ENCODE measurements around the gene ZCCHC7.

DNA sequence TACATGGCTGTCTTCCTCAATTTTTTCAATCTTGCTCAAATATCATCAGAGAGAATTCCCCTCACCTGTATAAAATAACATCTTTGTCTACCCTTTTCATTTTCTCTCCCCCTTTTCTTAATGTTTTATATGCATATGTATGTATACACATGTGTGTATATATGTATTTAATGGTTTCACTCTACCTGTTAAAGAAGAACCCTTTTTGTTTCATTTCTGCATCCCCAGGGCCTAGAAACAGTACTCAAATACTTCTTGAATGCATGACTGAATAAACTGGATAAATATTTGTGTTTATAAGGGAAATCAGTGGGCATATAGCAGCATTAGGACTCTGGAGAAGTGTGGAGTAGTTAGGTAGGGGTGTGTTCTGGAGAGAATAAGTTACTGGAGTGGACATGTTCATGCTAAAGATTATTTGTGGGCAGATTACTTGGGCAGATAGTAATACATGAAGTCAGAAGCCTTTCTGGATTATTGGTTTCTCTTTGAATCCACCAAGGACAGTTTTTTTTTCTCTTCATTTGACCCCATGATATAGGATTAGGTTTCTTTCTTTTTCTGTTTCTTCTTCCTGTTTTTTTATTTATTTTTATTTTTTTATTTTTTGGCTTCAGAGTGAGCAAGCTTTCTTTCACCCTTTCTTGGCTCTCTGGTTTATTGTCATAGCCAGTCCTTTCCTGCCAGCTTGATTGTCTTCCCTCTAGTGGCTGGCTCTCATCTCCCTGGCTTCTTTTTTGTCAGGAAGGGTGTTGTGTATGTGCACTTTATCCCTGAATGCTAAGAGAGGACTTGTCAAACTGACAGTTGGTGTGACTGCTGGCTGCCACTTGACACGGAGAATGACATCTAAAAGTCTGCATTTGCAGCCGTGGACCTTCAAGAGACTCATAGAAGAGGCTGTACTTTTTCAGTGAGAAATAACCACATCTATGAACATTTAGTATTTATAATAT, 89.3 kb downstream of the ZCCHC7 start:
- TF ChIP-seq, protein P1, sequence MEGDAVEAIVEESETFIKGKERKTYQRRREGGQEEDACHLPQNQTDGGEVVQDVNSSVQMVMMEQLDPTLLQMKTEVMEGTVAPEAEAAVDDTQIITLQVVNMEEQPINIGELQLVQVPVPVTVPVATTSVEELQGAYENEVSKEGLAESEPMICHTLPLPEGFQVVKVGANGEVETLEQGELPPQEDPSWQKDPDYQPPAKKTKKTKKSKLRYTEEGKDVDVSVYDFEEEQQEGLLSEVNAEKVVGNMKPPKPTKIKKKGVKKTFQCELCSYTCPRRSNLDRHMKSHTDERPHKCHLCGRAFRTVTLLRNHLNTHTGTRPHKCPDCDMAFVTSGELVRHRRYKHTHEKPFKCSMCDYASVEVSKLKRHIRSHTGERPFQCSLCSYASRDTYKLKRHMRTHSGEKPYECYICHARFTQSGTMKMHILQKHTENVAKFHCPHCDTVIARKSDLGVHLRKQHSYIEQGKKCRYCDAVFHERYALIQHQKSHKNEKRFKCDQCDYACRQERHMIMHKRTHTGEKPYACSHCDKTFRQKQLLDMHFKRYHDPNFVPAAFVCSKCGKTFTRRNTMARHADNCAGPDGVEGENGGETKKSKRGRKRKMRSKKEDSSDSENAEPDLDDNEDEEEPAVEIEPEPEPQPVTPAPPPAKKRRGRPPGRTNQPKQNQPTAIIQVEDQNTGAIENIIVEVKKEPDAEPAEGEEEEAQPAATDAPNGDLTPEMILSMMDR (IDR thresholded peaks at IDR 0.05; ENCODE audit: control extremely low read depth in 1 of 3, insufficient read depth in 1 of 3, low read depth in 1 of 3, low read length in 3 of 3) = peak in 2 of 3 experiments; percentile 31 to 35; a peak in 2 of 4 replicates
- TF ChIP-seq CHD1 (IDR thresholded peaks at IDR 0.05; ENCODE audit: low read depth, low read length) (no peak), POLR2A (IDR thresholded peaks at IDR 0.05; ENCODE audit: control extremely low read depth in 1 of 2, low read depth in 2 of 2, low read length in 2 of 2) (no peak), SRF (IDR thresholded peaks at IDR 0.05; ENCODE audit: low read depth, low read length) (no peak), EP300 (IDR thresholded peaks at IDR 0.05; ENCODE audit: borderline replicate concordance in 1 of 2, low read depth in 2 of 2, low read length in 2 of 2) (no peak)
- TF ChIP-seq, protein P2, sequence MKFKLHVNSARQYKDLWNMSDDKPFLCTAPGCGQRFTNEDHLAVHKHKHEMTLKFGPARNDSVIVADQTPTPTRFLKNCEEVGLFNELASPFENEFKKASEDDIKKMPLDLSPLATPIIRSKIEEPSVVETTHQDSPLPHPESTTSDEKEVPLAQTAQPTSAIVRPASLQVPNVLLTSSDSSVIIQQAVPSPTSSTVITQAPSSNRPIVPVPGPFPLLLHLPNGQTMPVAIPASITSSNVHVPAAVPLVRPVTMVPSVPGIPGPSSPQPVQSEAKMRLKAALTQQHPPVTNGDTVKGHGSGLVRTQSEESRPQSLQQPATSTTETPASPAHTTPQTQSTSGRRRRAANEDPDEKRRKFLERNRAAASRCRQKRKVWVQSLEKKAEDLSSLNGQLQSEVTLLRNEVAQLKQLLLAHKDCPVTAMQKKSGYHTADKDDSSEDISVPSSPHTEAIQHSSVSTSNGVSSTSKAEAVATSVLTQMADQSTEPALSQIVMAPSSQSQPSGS (IDR thresholded peaks at IDR 0.05; ENCODE audit: low read length) = no peak
